ENCODE results near the gene MYO5B.

Gene MYO5B

DNA sequence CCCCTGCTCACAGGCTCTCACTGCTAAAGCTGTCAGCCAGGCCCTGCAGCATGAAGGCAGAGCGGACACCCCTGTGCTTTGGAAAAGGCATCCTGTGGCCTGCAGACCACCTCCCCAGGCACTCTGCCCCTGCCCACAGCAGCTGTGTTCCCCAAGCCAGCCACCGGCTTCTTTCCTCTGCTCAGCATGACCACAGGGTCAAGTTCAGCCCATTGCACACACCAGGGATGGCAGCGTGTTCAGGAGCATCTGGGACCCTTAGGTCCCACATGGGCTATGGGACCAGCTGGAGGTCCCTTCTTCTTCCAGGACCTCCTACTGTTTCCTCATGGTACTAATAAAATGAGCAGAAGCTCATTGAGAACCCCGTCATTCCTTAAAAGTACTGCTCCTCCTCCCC, 263.2 kb downstream of the MYO5B start:
- no peak for DNase-seq
- no peaks in the 10 kb centered on the region for H3K4me1 ChIP-seq (ENCODE audit: insufficient read depth, low read length)

DNA sequence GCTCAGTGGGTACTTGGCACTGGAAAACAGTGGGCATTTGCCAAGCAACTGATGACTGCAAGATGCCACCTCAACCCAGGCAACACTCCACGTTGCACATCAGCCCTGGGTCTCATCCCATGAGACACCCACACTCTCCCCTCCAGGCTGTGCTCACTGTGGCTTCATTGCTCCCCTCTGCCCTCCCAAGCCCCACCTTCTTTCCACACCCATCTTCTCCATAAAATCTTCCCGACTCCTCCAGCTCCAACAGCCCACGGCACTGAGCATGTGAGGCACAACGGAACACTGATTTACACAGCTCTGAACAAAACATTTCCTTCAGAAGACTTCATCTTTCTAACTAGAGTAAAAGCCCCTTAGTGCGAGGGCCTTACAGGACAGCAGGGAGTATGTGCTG, 263.8 kb downstream of the MYO5B start:
- no peak for TF ChIP-seq EZH2 (IDR thresholded peaks at IDR 0.05; ENCODE audit: borderline replicate concordance, low read depth, low read length, severe bottlenecking)
- TF ChIP-seq, protein P1, sequence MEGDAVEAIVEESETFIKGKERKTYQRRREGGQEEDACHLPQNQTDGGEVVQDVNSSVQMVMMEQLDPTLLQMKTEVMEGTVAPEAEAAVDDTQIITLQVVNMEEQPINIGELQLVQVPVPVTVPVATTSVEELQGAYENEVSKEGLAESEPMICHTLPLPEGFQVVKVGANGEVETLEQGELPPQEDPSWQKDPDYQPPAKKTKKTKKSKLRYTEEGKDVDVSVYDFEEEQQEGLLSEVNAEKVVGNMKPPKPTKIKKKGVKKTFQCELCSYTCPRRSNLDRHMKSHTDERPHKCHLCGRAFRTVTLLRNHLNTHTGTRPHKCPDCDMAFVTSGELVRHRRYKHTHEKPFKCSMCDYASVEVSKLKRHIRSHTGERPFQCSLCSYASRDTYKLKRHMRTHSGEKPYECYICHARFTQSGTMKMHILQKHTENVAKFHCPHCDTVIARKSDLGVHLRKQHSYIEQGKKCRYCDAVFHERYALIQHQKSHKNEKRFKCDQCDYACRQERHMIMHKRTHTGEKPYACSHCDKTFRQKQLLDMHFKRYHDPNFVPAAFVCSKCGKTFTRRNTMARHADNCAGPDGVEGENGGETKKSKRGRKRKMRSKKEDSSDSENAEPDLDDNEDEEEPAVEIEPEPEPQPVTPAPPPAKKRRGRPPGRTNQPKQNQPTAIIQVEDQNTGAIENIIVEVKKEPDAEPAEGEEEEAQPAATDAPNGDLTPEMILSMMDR (IDR thresholded peaks at IDR 0.05; ENCODE audit: borderline replicate concordance, extremely low read depth, low read length, poor library complexity, severe bottlenecking), result no peak
- no peaks in the 10 kb centered on the region for H3K9me3 ChIP-seq (ENCODE audit: insufficient read depth, low read length, severe bottlenecking)
- DNase-seq (no peak), ATAC-seq (ENCODE audit: insufficient read depth, low read depth) (no peak)
- no peaks in the 10 kb centered on the region for H3K79me2 ChIP-seq (ENCODE audit: insufficient read depth, low read length)
- H3K4me3 ChIP-seq (ENCODE audit: low read depth in 1 of 2, low read length in 2 of 2), result no peak overlapping the region
- no peak overlapping the region for H2AFZ ChIP-seq (ENCODE audit: low read depth, low read length)
- H3K36me3 ChIP-seq (ENCODE audit: insufficient read depth, low read length), result no peaks in the 10 kb centered on the region
- H3K9ac ChIP-seq (ENCODE audit: low read depth, low read length), result no peak overlapping the region
- no peak overlapping the region for H3K4me2 ChIP-seq (ENCODE audit: insufficient read depth, low read length)
- H3K27ac ChIP-seq (ENCODE audit: low read length), result no peak overlapping the region
- no peaks in the 10 kb centered on the region for H3K4me1 ChIP-seq (ENCODE audit: insufficient read depth, low read length)
- peaks cover 13% of the 10 kb centered on the region for H3K27me3 ChIP-seq (ENCODE audit: insufficient read depth, low read length, poor library complexity)
- no peaks in the 10 kb centered on the region; the same call in 1 of the 2 replicates for H4K20me1 ChIP-seq (ENCODE audit: insufficient read depth, low read length)

More for the DNA sequence above, 263.2 kb downstream of the MYO5B start:
- Histone ChIP-seq H3K9ac (ENCODE audit: low read depth, low read length) (no peak overlapping the region), H3K36me3 (ENCODE audit: insufficient read depth, low read length) (no peaks in the 10 kb centered on the region), H4K20me1 (ENCODE audit: insufficient read depth, low read length) (no peaks in the 10 kb centered on the region; the same call in none of the 2 replicates), H3K4me2 (ENCODE audit: insufficient read depth, low read length) (no peak overlapping the region), H3K27ac (ENCODE audit: low read length) (no peak overlapping the region), H3K27me3 (ENCODE audit: insufficient read depth, low read length, poor library complexity) (peaks cover 13% of the 10 kb centered on the region), H2AFZ (ENCODE audit: low read depth, low read length) (no peak overlapping the region), H3K79me2 (ENCODE audit: insufficient read depth, low read length) (no peaks in the 10 kb centered on the region), H3K4me3 (ENCODE audit: low read depth in 1 of 2, low read length in 2 of 2) (no peak overlapping the region), H3K9me3 (ENCODE audit: insufficient read depth, low read length, severe bottlenecking) (no peaks in the 10 kb centered on the region)
- no peak for ATAC-seq (ENCODE audit: insufficient read depth, low read depth)
- TF ChIP-seq, protein P1 (IDR thresholded peaks at IDR 0.05; ENCODE audit: borderline replicate concordance, extremely low read depth, low read length, poor library complexity, severe bottlenecking), result no peak
- no peak for TF ChIP-seq EZH2 (IDR thresholded peaks at IDR 0.05; ENCODE audit: borderline replicate concordance, low read depth, low read length, severe bottlenecking)

DNA sequence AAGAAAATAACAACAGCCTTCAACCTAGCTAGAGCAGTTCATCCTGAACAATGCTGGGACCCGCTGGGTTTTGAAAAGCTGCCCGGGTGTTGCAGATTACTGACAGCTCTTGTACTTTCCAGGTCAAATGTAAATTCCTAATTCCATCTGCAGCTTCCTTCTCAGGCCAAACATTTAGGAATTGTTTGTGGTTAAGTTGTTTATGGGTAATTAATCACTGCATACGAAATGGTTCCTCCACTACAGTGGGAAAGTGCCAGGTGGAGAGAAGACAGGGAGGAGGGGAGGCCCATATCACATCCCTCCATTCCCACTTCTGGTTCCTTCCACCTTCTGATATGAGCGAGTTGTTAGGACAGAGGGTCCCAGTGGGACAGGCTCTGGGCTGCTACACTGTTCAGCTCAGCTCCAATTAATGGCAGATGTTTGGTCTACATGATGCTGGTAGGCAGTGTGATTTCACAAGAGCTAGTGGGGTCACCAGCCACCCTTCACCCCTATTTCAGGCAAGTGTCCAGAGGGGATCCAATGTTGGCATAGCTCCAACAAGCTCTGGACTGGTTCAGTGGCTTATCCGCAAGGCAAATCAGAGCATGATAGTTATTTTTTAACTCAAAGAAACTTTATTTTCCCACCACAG, 268.7 kb downstream of the MYO5B start:
- Histone ChIP-seq H3K27ac (ENCODE audit: low read length) (no peak overlapping the region), H3K9ac (ENCODE audit: low read depth, low read length) (no peak overlapping the region), H3K27me3 (ENCODE audit: insufficient read depth, low read length, poor library complexity) (no peaks in the 10 kb centered on the region), H4K20me1 (ENCODE audit: insufficient read depth, low read length) (no peaks in the 10 kb centered on the region), H3K79me2 (ENCODE audit: insufficient read depth, low read length) (no peaks in the 10 kb centered on the region), H3K4me3 (ENCODE audit: low read depth in 1 of 2, low read length in 2 of 2) (no peak overlapping the region), H3K36me3 (ENCODE audit: insufficient read depth, low read length) (no peaks in the 10 kb centered on the region), H3K4me2 (ENCODE audit: insufficient read depth, low read length) (no peak overlapping the region), H2AFZ (ENCODE audit: low read depth, low read length) (no peak overlapping the region), H3K4me1 (ENCODE audit: insufficient read depth, low read length) (no peaks in the 10 kb centered on the region), H3K9me3 (ENCODE audit: insufficient read depth, low read length, severe bottlenecking) (no peaks in the 10 kb centered on the region)
- TF ChIP-seq EZH2 (IDR thresholded peaks at IDR 0.05; ENCODE audit: borderline replicate concordance, low read depth, low read length, severe bottlenecking), result no peak
- TF ChIP-seq, protein P1 (IDR thresholded peaks at IDR 0.05; ENCODE audit: borderline replicate concordance, extremely low read depth, low read length, poor library complexity, severe bottlenecking), result no peak
- DNase-seq, result no peak
- no peak for ATAC-seq (ENCODE audit: insufficient read depth, low read depth)

Measured in DND-41 (cell line).